MM.1S (cell line): ENCODE results near the gene TSPAN15.

ENCODE experiments used
- DNase-seq: peaks from one replicate; pipeline ENCODE4 v3.0.0-alpha.2; 2015
- H2AFZ ChIP-seq: fragments of 300-600 bp; sonication (generic); 2 replicates; pipeline ENCODE4 v1.6.0; 2016; ENCODE audit warnings: antibody characterized with exemption, low read length
- H3F3A ChIP-seq: fragments of 300-600 bp; sonication (generic); 2 replicates; pipeline ENCODE4 v1.6.1; 2016; ENCODE audit warnings: mild to moderate bottlenecking, antibody characterized with exemption, low read length, moderate library complexity, mixed read lengths; ENCODE audit not compliant: insufficient read depth
- H3K27ac ChIP-seq: fragments of 300-600 bp; sonication (generic); 2 replicates; pipeline ENCODE4 v1.5.1; 2016; ENCODE audit warnings: mild to moderate bottlenecking, low read length
- H3K27me3 ChIP-seq: fragments of 300-600 bp; sonication (generic); replicated peaks from 2 replicates; pipeline ENCODE4 v1.6.0; 2016; ENCODE audit warnings: low read length; ENCODE audit not compliant: insufficient read depth
- H3K36me3 ChIP-seq: fragments of 300-600 bp; sonication (generic); replicated peaks from 2 replicates; pipeline ENCODE4 v1.6.1; 2016; ENCODE audit warnings: mild to moderate bottlenecking, low read length, mixed read lengths; ENCODE audit not compliant: insufficient read depth
- H3K4me1 ChIP-seq: fragments of 300-600 bp; sonication (generic); 2 replicates; pipeline ENCODE4 v1.6.1; 2016; ENCODE audit warnings: low read length, mixed read lengths
- H3K4me2 ChIP-seq: fragments of 300-600 bp; sonication (generic); 2 replicates; pipeline ENCODE4 v1.6.0; 2016; ENCODE audit warnings: low read depth, low read length
- H3K4me3 ChIP-seq: fragments of 300-600 bp; sonication (generic); 2 replicates; pipeline ENCODE4 v1.5.1; 2016; ENCODE audit warnings: low read length, mixed read lengths
- H3K79me2 ChIP-seq: fragments of 300-600 bp; sonication (generic); 2 replicates; pipeline ENCODE4 v1.6.1; 2016; ENCODE audit warnings: mixed run types, low read length, mixed read lengths
- H3K9ac ChIP-seq: fragments of 300-600 bp; sonication (generic); 2 replicates; pipeline ENCODE4 v1.6.1; 2016; ENCODE audit warnings: low read length, mixed read lengths
- H3K9me2 ChIP-seq: fragments of 300-600 bp; sonication (generic); replicated peaks from 2 replicates; pipeline ENCODE4 v1.6.1; 2016; ENCODE audit warnings: mild to moderate bottlenecking, low read length, mixed read lengths; ENCODE audit not compliant: insufficient read depth
- H3K9me3 ChIP-seq: fragments of 300-600 bp; sonication (generic); replicated peaks from 2 replicates; pipeline ENCODE4 v1.6.1; 2016; ENCODE audit warnings: mild to moderate bottlenecking, low read length, mixed read lengths; ENCODE audit not compliant: insufficient read depth
- H4K20me1 ChIP-seq: fragments of 300-600 bp; sonication (generic); 2 replicates; pipeline ENCODE4 v1.6.1; 2016; ENCODE audit warnings: mild to moderate bottlenecking, low read length, moderate library complexity, mixed read lengths; ENCODE audit not compliant: insufficient read depth
- EZH2 ChIP-seq: fragments of 300-600 bp; sonication (generic); optimal IDR thresholded peaks from 2 replicates; pipeline ENCODE3; 2017; ENCODE audit warnings: low read depth, mild to moderate bottlenecking, antibody characterized with exemption, low read length, mixed read lengths
- EZH2phosphoT487 ChIP-seq: fragments of 300-600 bp; sonication (generic); IDR thresholded peaks from 2 replicates; pipeline ENCODE4 v1.6.1; 2018; ENCODE audit warnings: antibody characterized with exemption, low read length
- TF ChIP-seq, protein P1 (sequence below): fragments of 300-600 bp; sonication (generic); IDR thresholded peaks from 2 replicates; pipeline ENCODE4 v1.5.1; 2016; ENCODE audit warnings: antibody characterized with exemption, low read length, mixed read lengths

TSPAN15 gene

DNA sequence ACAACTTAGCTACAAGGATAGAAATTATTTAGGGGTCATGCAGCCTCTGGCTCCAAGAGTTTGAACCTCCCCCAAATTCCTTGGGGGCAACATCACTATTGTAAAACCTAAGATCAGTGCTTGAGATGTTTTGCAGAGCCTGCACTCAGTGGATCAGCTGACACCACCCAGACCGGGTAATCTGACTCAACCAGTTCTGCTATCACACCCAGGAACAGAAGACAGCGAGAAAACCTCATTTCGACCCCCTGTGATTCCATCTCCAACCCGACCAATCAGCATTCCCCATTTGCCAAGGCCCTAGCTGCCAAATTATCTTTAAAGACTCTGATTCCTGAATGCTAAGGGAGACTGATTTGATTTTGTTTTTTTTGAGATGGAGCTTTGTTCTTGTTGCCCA lies 39.8 kb upstream of the TSPAN15 start:
- Histone ChIP-seq H3K27me3 (peaks cover 8% of the 10 kb centered on the region; the same call in 1 of the 2 replicates), H3K27ac (no peak overlapping the region), H4K20me1 (no peaks in the 10 kb centered on the region), H3K36me3 (no peaks in the 10 kb centered on the region), H3K4me1 (peaks cover 10% of the 10 kb centered on the region), H3K4me2 (no peak overlapping the region), H2AFZ (no peak overlapping the region), H3K79me2 (no peaks in the 10 kb centered on the region), H3K4me3 (no peak overlapping the region), H3K9me3 (no peaks in the 10 kb centered on the region), H3K9ac (no peak overlapping the region), H3K9me2 (no peaks in the 10 kb centered on the region), H3F3A (peaks cover 4% of the 10 kb centered on the region)
- DNase-seq = no peak
- TF ChIP-seq EZH2 (no peak), EZH2phosphoT487 (no peak)
- TF ChIP-seq, protein P1, sequence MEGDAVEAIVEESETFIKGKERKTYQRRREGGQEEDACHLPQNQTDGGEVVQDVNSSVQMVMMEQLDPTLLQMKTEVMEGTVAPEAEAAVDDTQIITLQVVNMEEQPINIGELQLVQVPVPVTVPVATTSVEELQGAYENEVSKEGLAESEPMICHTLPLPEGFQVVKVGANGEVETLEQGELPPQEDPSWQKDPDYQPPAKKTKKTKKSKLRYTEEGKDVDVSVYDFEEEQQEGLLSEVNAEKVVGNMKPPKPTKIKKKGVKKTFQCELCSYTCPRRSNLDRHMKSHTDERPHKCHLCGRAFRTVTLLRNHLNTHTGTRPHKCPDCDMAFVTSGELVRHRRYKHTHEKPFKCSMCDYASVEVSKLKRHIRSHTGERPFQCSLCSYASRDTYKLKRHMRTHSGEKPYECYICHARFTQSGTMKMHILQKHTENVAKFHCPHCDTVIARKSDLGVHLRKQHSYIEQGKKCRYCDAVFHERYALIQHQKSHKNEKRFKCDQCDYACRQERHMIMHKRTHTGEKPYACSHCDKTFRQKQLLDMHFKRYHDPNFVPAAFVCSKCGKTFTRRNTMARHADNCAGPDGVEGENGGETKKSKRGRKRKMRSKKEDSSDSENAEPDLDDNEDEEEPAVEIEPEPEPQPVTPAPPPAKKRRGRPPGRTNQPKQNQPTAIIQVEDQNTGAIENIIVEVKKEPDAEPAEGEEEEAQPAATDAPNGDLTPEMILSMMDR = no peak

DNA sequence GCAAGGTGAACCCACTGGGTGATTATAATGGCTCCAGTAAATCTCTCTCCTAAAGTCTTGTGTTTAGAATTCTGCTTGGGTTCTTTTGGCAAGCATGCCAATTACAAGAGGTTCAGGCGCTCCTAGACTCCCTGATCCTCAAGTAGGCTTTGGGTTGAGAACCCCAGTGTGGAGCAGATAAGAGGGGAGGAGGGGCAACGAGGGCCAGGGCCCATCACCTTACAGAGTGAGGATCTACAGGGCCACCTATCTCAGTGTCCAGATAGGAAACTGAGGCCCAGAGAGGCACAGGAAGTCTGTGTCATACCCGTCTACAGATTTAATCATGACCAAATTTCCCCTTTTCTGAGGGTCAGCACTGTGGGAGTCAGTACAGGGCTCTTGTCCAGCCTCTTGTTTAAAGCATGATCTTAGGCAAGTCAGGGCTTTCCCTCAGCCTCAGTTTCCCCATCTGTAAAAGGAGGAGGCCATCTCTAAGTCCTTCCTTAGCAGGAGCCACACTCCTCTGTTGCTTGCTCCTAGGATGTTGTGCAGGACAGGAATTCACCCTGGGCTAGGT lies 39.0 kb upstream of the TSPAN15 start:
- no peaks in the 10 kb centered on the region for H3K9me2 ChIP-seq
- no peak overlapping the region for H2AFZ ChIP-seq
- no peak overlapping the region for H3K27ac ChIP-seq
- H3K79me2 ChIP-seq = no peaks in the 10 kb centered on the region
- no peak overlapping the region for H3K4me3 ChIP-seq
- peaks cover 10% of the 10 kb centered on the region for H3K4me1 ChIP-seq
- H3K9ac ChIP-seq = no peak overlapping the region
- no peak for TF ChIP-seq EZH2phosphoT487
- no peak for TF ChIP-seq EZH2
- TF ChIP-seq, protein P1 = no peak
- H3K9me3 ChIP-seq = no peaks in the 10 kb centered on the region
- H3K36me3 ChIP-seq = no peaks in the 10 kb centered on the region
- no peak for DNase-seq
- peaks cover 14% of the 10 kb centered on the region; the same call in 1 of the 2 replicates for H3K27me3 ChIP-seq
- H3F3A ChIP-seq = peaks cover 4% of the 10 kb centered on the region
- no peaks in the 10 kb centered on the region for H4K20me1 ChIP-seq
- H3K4me2 ChIP-seq = no peak overlapping the region

DNA sequence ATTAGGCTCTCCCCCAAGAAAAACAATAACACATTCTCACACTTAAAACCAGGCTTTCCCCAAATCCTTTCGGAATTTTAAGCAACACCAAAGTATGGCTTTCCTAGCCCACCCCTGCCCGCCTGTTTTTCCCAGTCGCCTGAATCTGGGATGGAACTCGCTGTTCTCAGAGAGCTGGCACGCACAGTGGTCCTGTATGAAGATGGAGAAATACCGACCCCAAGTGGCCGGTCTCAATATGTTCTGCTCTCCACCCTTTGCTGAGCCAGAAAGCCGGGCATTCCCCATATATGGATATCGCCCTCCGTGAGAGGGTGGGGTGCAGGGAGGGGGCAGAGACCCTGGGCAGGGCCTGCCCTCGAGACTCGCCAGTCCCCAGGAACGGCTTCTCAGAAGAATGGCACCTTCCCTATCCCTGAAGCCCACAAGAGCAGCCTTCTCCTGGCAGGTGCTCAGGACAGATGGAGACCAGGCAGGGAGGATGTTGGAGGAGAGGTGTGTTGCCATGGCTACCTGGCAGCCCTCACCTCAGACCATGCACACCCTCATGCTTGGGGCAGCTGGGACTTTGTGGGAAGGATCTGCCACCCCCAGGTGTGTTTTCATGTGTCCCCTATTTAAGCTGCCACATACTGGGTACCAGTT lies 37.9 kb upstream of the TSPAN15 start:
- TF ChIP-seq, protein P1 = peak; percentile 30
- TF ChIP-seq EZH2 (no peak), EZH2phosphoT487 (no peak)
- Histone ChIP-seq H2AFZ (no peak overlapping the region), H3K27me3 (peaks cover 23% of the 10 kb centered on the region; the same call in 1 of the 2 replicates), H3K4me2 (no peak overlapping the region), H3K9me2 (no peaks in the 10 kb centered on the region), H3K9ac (no peak overlapping the region), H3K9me3 (no peaks in the 10 kb centered on the region), H3F3A (peaks cover under 1% of the 10 kb centered on the region), H3K27ac (no peak overlapping the region), H3K36me3 (no peaks in the 10 kb centered on the region), H3K4me3 (no peak overlapping the region), H3K4me1 (peaks cover 4% of the 10 kb centered on the region; the same call in 1 of the 2 replicates), H3K79me2 (no peaks in the 10 kb centered on the region), H4K20me1 (no peaks in the 10 kb centered on the region)
- DNase-seq = no peak
